COLO668 (cell line): ENCODE results near the gene ALAD.

Experiments
- DNase-seq: peaks from one replicate; lab custom pipeline; 2025; ENCODE audit not compliant: unreplicated experiment; lab: John Stamatoyannopoulos, UW

Gene ALAD

GRCh38 chr9:113350107-113350661 is 50.9 kb downstream of the ALAD start:
- peak; percentile 45 for DNase-seq

GRCh38 chr9:113349445-113350094 is 51.5 kb downstream of the ALAD start, which contains the start of gene BSPRY:
Gene BSPRY (plus strand): TSS chr9:113349541. CDS start chr9:113349580, 39 bp downstream.
- DNase-seq, result peak; percentile 87

- DNase-seq, result no peak
Observed at GRCh38 chr9:113349066-113349444, 52.0 kb downstream of the ALAD start.

- no peak for DNase-seq
Observed at GRCh38 chr9:113348437-113348836, 52.6 kb downstream of the ALAD start.

- DNase-seq, result no peak
Observed at GRCh38 chr9:113345671-113346070, 55.4 kb downstream of the ALAD start.

- no peak for DNase-seq
Observed at GRCh38 chr9:113345190-113345589, 55.9 kb downstream of the ALAD start.

GRCh38 chr9:113343732-113344231 is 57.3 kb downstream of the ALAD start:
- DNase-seq, result peak; percentile 94

- peak; percentile 70 for DNase-seq
Observed at GRCh38 chr9:113341712-113342410, 59.2 kb downstream of the ALAD start.

- DNase-seq, result peak; percentile 90
Observed at GRCh38 chr9:113340011-113340699, 60.9 kb downstream of the ALAD start, which contains the start of gene WDR31. Gene WDR31 (minus strand): TSS chr9:113340275. CDS start chr9:113332022, 8,253 bp downstream.

GRCh38 chr9:113337714-113338113 is 63.4 kb downstream of the ALAD start:
- no peak for DNase-seq
